IPS-18a (cell line): ENCODE results near the gene ZNF391.
"Not testable (repeated sequence)": the region's sequence is repeated elsewhere in the genome, so short reads cannot be mapped to it uniquely, and the experiment has no call there.

Experiments used
- H3K27ac ChIP-seq: one replicate; pipeline ENCODE4 v1.5.1; 2013; ENCODE audit warnings: low read length
- H3K27me3 ChIP-seq: one replicate; pipeline ENCODE4 v1.6.1; 2013; ENCODE audit warnings: mild to moderate bottlenecking, low read length; ENCODE audit not compliant: control insufficient read depth, insufficient read depth
- H3K36me3 ChIP-seq: one replicate; pipeline ENCODE4 v1.6.1; 2013; ENCODE audit warnings: low read depth, low read length; ENCODE audit not compliant: control insufficient read depth
- H3K4me1 ChIP-seq: one replicate; pipeline ENCODE4 v1.6.1; 2013; ENCODE audit warnings: low read depth, low read length; ENCODE audit not compliant: control insufficient read depth
- H3K4me3 ChIP-seq: one replicate; pipeline ENCODE4 v1.5.1; 2013; ENCODE audit warnings: low read length
- H3K9ac ChIP-seq: one replicate; pipeline ENCODE4 v1.6.1; 2013; ENCODE audit warnings: mild to moderate bottlenecking, low read length, moderate library complexity
- H3K9me3 ChIP-seq: one replicate; pipeline ENCODE4 v1.6.1; 2013; ENCODE audit warnings: low read depth, low read length; ENCODE audit not compliant: control insufficient read depth

ZNF391 gene

DNA sequence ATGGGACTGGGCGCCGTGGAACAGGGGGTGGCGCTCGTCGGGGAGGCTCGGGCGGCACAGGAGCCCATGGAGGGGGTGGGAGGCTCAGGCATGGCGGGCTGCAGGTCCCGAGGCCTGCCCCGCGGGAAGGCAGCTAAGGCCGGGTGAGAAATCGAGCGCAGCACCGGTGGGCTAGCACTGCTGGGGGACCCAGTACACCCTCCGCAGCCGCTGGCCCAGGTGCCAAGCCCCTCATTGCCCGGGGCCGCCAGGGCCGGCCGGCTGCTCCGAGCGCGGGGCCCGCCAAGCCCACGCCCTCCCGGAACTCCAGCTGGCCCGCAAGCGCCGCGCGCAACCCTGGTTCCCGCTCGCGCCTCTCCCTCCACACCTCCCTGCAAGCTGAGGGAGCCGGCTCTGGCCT is 36.3 kb downstream of the ZNF391 start:
- not testable (repeated sequence) for H3K9ac ChIP-seq, H3K9me3 ChIP-seq, H3K4me3 ChIP-seq, H3K4me1 ChIP-seq, H3K36me3 ChIP-seq, H3K27me3 ChIP-seq, H3K27ac ChIP-seq

DNA sequence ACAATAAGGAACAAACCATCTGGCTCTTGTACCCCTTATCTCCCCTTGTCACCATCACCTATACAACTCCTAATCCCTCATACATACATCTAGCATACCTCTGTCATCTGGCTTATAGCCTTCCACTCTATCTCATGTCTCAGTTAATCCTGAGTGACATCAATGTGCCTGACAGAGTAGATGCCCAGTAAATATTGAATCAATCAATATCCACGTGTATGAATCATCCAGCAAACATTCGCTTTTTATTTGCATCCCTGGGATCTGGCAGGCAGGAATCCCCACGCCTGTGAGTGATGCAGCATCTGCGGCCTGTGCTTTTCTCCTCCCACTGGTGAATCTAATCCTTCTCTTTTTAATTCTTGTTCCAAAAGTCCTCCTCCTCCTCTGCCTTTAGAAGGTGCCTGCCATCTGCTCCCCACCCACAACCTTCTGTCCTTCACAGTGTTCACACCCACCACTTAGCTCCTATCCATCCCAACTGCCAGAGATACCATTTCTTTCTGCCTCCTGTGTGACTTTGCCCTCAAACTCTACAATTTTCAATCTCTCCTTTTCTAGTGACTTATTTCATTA is 37.6 kb downstream of the ZNF391 start:
- Histone ChIP-seq H3K36me3 (no peaks in the 10 kb centered on the region), H3K4me1 (no peaks in the 10 kb centered on the region), H3K27ac (no peak overlapping the region), H3K4me3 (no peak overlapping the region), H3K27me3 (no peaks in the 10 kb centered on the region), H3K9me3 (peaks cover 3% of the 10 kb centered on the region), H3K9ac (no peak overlapping the region)

DNA sequence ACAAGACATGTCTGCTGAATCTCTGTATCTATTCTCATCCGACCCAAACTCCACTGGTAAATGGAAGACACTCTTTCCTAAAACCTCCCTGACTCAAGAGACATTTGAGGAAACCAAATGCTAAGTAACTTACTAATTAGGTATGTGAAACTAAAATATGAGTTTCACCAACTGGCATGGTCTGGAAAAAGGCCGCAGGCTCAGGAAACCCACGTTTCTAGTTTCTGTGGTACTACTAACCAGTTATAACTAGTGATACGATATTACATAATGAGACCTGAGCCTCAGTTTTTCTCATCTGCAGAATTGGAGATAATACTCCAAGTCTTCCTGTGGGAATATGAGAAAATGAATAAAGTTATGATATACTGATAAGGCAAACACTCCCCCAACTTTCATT is 39.9 kb downstream of the ZNF391 start:
- H3K36me3 ChIP-seq: no peaks in the 10 kb centered on the region
- no peaks in the 10 kb centered on the region for H3K27me3 ChIP-seq
- H3K27ac ChIP-seq: no peak overlapping the region
- peaks cover 3% of the 10 kb centered on the region for H3K9me3 ChIP-seq
- no peak overlapping the region for H3K4me3 ChIP-seq
- no peak overlapping the region for H3K9ac ChIP-seq
- H3K4me1 ChIP-seq: no peaks in the 10 kb centered on the region

DNA sequence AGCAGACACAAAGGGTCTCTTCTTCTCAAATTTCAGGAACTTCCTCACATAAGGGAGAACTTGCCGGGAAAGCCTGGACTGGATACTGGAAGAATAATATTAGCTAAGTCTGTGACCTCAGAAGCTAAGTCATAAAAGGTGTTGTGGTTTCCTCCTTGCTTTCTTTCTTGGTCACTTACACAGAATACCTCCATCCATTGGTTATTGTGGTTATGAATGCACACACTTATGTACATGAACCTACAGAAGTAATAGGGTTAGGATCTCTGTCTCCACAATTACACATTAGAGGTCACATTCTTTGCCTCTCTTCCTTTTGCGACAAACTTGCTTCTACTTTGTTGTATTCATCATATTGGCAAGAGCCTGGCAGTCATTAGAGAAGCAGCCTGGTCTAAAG is 40.4 kb downstream of the ZNF391 start:
- H3K27ac ChIP-seq: no peak overlapping the region
- no peaks in the 10 kb centered on the region for H3K36me3 ChIP-seq
- H3K27me3 ChIP-seq: no peaks in the 10 kb centered on the region
- H3K9ac ChIP-seq: no peak overlapping the region
- H3K4me1 ChIP-seq: no peaks in the 10 kb centered on the region
- no peak overlapping the region for H3K4me3 ChIP-seq
- peaks cover 3% of the 10 kb centered on the region for H3K9me3 ChIP-seq

DNA sequence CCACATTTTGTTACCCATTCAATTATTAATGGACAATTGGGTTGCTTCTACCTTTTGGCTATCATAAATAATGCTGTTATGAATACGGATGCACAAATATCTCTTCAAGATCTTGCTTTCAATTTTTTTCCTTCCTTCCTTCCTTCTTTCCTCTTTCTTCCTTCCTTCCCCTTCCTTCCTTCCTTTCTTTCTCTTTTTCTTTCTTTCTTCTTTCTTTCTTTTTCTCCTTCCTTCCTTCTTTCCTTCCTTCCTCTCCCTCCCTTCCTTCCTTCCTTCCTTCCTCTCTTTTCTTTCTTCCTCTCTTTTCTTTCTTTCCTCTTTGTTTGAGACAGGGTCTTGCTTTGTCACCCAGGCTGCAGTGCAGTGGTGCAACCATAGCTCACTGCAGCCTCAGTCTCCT is 45.2 kb downstream of the ZNF391 start:
- Histone ChIP-seq H3K27me3 (no peaks in the 10 kb centered on the region), H3K9me3 (peaks cover 3% of the 10 kb centered on the region), H3K36me3 (no peaks in the 10 kb centered on the region), H3K9ac (no peak overlapping the region), H3K4me3 (no peak overlapping the region), H3K27ac (no peak overlapping the region), H3K4me1 (no peaks in the 10 kb centered on the region)

DNA sequence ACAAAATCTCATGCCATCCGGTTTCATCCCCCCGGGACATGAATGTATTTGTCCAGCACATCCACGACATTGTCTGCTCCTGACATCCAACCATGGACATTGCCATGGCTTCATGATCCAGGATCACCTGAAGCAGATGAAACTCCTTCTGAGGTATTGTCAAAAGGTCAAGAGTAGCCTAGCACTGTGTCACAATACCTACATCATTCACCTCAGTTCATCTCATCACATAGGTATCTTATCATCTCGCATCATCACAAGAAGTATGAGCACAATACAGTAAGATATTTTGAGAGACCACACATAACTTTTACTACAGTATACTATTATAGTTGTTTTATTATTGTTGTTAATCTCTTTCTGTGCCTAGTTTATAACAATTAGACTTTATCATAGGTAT is 50.8 kb downstream of the ZNF391 start:
- H3K9me3 ChIP-seq: peaks cover 3% of the 10 kb centered on the region
- H3K27ac ChIP-seq: no peak overlapping the region
- H3K4me1 ChIP-seq: no peaks in the 10 kb centered on the region
- no peak overlapping the region for H3K4me3 ChIP-seq
- H3K9ac ChIP-seq: no peak overlapping the region
- H3K27me3 ChIP-seq: no peaks in the 10 kb centered on the region
- H3K36me3 ChIP-seq: no peaks in the 10 kb centered on the region

DNA sequence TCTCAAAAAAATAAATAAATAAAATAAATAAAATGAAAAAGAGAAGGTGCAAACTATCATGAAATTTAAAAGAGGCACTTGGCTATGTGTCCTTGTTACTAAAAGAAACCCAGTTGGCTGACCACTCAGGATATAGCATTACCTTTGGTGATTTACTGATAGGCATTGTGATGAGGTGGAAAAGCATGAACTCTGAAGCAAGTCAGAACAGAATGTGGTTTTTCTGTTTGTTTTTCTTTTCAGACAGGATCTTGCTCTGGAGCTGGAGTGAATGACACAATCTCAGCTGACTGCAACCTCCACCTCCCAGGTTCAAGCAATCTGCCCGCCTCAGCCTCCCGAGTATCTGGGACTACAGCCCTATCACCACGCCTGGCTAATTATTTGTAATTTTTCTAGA is 52.4 kb downstream of the ZNF391 start:
- Histone ChIP-seq H3K4me3 (no peak overlapping the region), H3K9me3 (peaks cover 12% of the 10 kb centered on the region), H3K9ac (no peak overlapping the region), H3K27me3 (no peaks in the 10 kb centered on the region), H3K36me3 (no peaks in the 10 kb centered on the region), H3K4me1 (no peaks in the 10 kb centered on the region), H3K27ac (no peak overlapping the region)

DNA sequence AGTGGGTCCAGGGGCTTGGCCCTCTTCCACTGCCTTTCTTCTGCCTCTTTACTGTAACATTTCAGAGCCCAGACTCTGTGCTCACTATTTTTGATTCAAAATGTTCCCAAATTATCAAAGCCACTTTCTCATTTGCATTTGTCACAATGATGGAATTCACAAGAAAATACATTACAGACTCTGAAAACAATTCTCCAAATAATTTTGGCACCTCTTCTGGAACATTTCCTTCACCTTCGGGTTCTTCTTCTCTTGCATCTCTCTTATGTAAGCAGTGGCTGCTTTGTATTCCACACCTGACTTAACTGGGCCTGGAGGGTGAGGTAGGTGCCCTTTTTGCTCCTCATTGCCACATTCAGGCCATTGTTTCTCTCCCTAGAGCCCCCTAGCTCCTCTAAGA is 54.4 kb downstream of the ZNF391 start:
- no peak overlapping the region for H3K9ac ChIP-seq

DNA sequence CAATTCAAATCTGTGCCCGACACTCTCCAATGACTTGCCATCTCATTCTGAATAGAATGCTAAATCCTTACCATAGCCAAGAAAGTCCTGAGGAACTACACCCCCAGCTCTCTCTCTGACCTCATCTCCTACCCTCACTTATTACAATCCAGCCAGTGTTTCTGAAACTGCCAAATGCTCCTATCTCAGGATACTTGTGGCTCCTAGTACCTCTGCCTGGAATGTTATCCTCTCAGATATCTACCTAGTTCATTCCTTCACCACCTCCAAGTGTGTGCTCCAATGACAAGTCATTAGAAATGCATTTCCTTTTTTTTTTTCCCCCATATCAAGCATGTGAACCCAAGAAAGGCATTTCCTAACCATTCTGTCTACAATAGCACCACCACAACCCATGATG is 59.9 kb downstream of the ZNF391 start:
- Histone ChIP-seq H3K36me3 (peaks cover 22% of the 10 kb centered on the region), H3K4me3 (no peak overlapping the region)

More for the DNA sequence above, 54.4 kb downstream of the ZNF391 start:
- Histone ChIP-seq H3K9me3 (peaks cover 12% of the 10 kb centered on the region), H3K27ac (no peak overlapping the region), H3K36me3 (no peaks in the 10 kb centered on the region), H3K4me1 (no peaks in the 10 kb centered on the region), H3K27me3 (no peaks in the 10 kb centered on the region), H3K4me3 (no peak overlapping the region)

DNA sequence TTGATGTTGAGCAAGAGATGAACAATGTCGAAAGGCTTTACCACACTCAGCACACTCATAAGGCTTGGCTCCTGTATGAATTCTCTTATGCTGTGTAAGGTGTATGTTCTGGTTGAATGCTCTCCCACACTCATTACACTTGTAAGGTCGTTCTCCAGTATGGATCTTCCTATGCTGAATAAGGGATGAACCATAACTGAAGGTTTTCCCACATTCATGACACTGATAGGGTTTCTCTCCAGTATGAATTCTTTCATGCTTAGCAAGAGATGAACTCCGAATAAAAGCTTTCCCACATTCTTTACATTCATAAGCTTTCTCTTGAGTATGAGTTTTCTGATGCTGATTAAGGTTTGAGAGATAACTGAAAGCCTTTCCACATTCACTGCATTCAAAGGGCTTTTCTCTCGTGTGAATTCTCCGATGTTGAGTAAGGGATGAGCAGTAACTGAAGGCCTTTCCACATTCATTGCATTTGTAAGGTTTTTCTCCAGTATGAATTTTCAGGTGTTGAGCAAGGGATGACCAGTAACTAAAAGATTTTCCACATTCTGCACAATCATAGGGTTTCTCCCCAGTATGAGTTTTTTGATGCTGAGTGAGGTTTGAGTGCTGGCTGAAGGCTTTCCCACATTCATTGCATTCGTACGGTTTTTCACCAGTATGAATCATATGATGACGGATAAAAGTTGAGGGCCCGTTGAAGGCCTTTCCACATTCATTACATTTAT is 63.3 kb downstream of the ZNF391 start:
- H3K27me3 ChIP-seq: no peaks in the 10 kb centered on the region
- peaks cover 83% of the 10 kb centered on the region for H3K9me3 ChIP-seq
- no peak overlapping the region for H3K4me3 ChIP-seq
- no peak overlapping the region for H3K27ac ChIP-seq
- no peak overlapping the region for H3K9ac ChIP-seq
- no peaks in the 10 kb centered on the region for H3K4me1 ChIP-seq
- H3K36me3 ChIP-seq: peaks cover 53% of the 10 kb centered on the region

More for the DNA sequence above, 59.9 kb downstream of the ZNF391 start:
- Histone ChIP-seq H3K4me1 (no peaks in the 10 kb centered on the region), H3K9me3 (peaks cover 58% of the 10 kb centered on the region), H3K27me3 (no peaks in the 10 kb centered on the region), H3K27ac (no peak overlapping the region), H3K9ac (no peak overlapping the region)

DNA sequence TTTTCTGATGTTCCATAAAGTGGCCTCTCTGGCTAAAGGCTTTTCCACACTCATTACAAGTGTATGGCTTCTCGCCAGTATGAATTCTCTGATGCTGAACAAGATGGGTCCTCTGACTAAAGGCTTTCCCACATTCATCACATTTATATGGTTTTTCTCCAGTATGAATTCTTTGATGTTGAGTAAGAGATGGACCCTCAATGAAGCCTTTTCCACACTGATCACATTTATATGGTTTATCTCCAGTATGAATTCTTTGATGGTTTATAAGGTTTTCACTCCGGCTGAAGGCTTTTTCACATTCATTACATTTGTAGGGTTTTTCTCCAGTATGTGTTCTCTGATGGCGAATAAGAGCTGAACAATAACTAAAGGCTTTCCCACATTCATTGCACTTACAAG is 63.9 kb downstream of the ZNF391 start:
- no peaks in the 10 kb centered on the region for H3K4me1 ChIP-seq
- H3K4me3 ChIP-seq: no peak overlapping the region
- H3K27me3 ChIP-seq: no peaks in the 10 kb centered on the region
- H3K9me3 ChIP-seq: peaks cover 90% of the 10 kb centered on the region
- H3K36me3 ChIP-seq: peaks cover 59% of the 10 kb centered on the region
- H3K9ac ChIP-seq: no peak overlapping the region
- no peak overlapping the region for H3K27ac ChIP-seq
